Gastroesophageal sphincter (tissue), 4 donors: Measurements from ENCODE around the gene EVL. TPM values are rescaled to one million over a fixed set of nuclear protein-coding genes. Genes with fewer than 3 reads are reported as not detected.

Experiments used
- ATAC-seq: fragments of 150-250 bp; one replicate; pipeline ENCODE4 v1.9.1; 2016; ENCODE audit warnings: mild to moderate bottlenecking, moderate library complexity
- H3K27ac ChIP-seq, 4 donors: fragments of 200-600 bp; sonication (generic) in 3 of 4; 1 replicate in 3 of 4; 2 replicates in 1 of 4; pipeline ENCODE4 v1.5.1; 2016 to 2019
- H3K27me3 ChIP-seq: fragments of 200-600 bp; sonication (generic); one replicate; pipeline ENCODE4 v1.5.1; 2019
- H3K36me3 ChIP-seq, 2 donors: fragments of 200-600 bp; sonication (generic); one replicate each; pipeline ENCODE4 v1.5.1; 2019; ENCODE audit warnings: control low read depth in 1 of 2
- H3K4me1 ChIP-seq, 3 donors: fragments of 200-600 bp; sonication (generic); 1 replicate in 2 of 3; 2 replicates in 1 of 3; pipeline ENCODE4 v1.5.1; 2016 to 2019; ENCODE audit warnings: control low read depth in 2 of 3
- H3K4me3 ChIP-seq, 2 donors: fragments of 200-600 bp; sonication (generic); one replicate each; pipeline ENCODE4 v1.5.1; 2019; ENCODE audit warnings: mild to moderate bottlenecking in 1 of 2, moderate library complexity in 1 of 2
- H3K9me3 ChIP-seq, 3 donors: fragments of 200-600 bp; sonication (generic); one replicate each; pipeline ENCODE4 v1.5.1; 2017 to 2019; ENCODE audit warnings: control low read depth in 2 of 3
- EP300 ChIP-seq: sonication (generic); formaldehyde crosslinking; IDR thresholded peaks from one replicate; pipeline ENCODE4 v1.6.1; 2017; ENCODE audit warnings: antibody characterized with exemption, mild to moderate bottlenecking
- POLR2A ChIP-seq, 2 donors: fragments of 450-650 bp; IDR thresholded peaks; one replicate each; pipeline ENCODE4 v1.6.1; 2017; ENCODE audit warnings: antibody characterized with exemption in 2 of 2, mild to moderate bottlenecking in 2 of 2, moderate library complexity in 1 of 2
- POLR2AphosphoS5 ChIP-seq: sonication (generic); formaldehyde crosslinking; IDR thresholded peaks from one replicate; pipeline ENCODE4 v1.6.1; 2017; ENCODE audit warnings: antibody characterized with exemption
- WGBS, 2 donors: methylation state at CpG; one replicate each; pipeline ENCODE4 v1.1.5; 2018; ENCODE audit warnings: low coverage in 1 of 2; 5-methylcytosine and 5-hydroxymethylcytosine counted together
- total RNA-seq, 4 donors: library from RNA; depleted of rRNA; stranded (reverse); fragments of >200 nt; gene quantifications; one replicate each; pipeline ENCODE4 v1.1.0, GENCODE V29; 2016
- TF ChIP-seq, protein P1 (sequence below), 4 experiments: fragments of 200-600 bp in 2 of 4; fragments of 450-650 bp in 2 of 4; sonication (generic) in 1 of 4; IDR thresholded peaks; one replicate each; pipeline ENCODE4 v1.5.1; 2017 to 2019; ENCODE audit warnings: antibody characterized with exemption in 4 of 4, mild to moderate bottlenecking in 2 of 4, moderate library complexity in 2 of 4

The EVL gene
- total RNA-seq, 4 donors from 2014 or later, result 36.1 to 42.6 (median 38.5) TPM

DNA sequence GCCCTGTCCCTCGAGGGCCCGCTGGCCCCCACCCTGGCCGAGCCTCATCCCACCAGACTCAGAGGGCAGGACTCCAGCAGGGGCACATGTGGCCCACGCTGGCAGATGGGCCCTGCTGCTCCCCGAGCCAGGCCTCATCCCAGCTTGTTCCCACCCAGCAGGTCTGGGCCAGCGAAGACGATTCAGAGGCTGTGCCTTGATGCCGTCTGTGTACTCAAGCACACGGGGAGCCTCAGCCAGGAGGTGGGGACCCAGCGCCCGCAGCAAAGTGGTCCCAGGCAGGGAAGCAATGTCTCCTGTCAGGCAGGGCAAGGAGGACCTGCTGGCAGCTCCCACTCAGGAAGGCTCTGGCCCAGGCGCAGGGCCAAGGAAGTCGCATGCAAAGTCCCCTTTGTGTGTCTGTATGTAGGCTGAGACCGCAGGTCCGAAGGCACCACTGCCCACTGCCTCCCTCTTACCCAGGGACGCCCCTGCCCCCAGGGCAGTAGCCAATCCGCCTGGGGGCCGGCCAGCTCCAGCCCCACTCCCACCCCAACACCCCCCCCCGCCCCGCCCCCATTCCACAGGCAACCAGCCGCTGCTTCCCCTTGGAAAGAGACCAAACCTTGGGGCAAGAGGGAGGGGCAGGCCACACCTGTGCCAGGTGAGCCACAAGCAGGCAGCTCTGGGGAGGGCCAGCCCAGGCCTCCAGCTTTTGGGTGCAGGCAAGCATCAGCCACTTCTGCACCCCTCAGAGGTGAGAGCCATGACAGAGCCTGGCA is 84.8 kb downstream of the EVL start:
- Histone ChIP-seq H3K4me1 (peaks cover 0 to 6% (median 0%) of the 10 kb centered on the region in 3 donors), H3K36me3 (no peaks in the 10 kb centered on the region), H3K27me3 (peaks cover 54% of the 10 kb centered on the region), H3K27ac (no peak overlapping the region), H3K4me3 (no peak overlapping the region), H3K9me3 (peaks cover 0 to 9% (median 0%) of the 10 kb centered on the region in 3 donors)
- ATAC-seq, result no peak
- no CpG with 5 or more reads among the region's 21 CpGs for WGBS, 2 donors
- TF ChIP-seq EP300 (no peak), POLR2AphosphoS5 (no peak), POLR2A (IDR thresholded peaks at IDR 0.05) (no peak)
- TF ChIP-seq, protein P1, sequence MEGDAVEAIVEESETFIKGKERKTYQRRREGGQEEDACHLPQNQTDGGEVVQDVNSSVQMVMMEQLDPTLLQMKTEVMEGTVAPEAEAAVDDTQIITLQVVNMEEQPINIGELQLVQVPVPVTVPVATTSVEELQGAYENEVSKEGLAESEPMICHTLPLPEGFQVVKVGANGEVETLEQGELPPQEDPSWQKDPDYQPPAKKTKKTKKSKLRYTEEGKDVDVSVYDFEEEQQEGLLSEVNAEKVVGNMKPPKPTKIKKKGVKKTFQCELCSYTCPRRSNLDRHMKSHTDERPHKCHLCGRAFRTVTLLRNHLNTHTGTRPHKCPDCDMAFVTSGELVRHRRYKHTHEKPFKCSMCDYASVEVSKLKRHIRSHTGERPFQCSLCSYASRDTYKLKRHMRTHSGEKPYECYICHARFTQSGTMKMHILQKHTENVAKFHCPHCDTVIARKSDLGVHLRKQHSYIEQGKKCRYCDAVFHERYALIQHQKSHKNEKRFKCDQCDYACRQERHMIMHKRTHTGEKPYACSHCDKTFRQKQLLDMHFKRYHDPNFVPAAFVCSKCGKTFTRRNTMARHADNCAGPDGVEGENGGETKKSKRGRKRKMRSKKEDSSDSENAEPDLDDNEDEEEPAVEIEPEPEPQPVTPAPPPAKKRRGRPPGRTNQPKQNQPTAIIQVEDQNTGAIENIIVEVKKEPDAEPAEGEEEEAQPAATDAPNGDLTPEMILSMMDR (IDR thresholded peaks at IDR 0.05), result no peak

DNA sequence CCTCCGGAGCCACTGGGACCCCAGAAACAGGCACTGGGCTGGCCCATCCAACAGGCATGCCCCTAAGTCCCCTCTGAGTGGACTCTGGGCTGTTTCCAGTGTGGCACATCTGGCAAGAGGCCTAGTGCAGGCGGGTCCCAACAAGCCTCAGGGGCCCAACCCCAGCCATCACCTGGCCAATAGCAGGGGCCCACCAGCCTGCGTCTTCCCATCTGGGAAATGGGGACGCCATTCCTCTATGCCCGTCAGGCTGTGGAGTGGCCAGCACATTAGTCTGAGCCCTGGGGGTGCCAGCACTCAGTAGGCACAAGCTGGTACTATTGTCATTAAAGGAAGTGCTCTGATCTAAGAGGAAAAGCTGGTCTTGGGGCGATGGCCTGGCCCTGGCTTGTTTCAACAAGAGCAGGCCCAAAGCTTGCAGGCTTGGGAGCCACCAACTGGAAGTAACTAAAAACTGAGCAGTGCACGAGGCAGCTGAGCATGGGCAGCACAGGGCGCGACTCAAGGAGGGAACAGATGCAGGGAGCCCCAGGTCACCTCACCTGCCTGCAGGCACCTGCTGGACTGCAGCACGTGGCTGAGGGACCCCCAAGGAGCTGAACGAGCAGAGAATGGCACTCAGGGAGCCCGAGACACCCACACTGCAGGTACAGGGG is 85.8 kb downstream of the EVL start:
- no peaks in the 10 kb centered on the region for H3K4me1 ChIP-seq
- no peak for ATAC-seq
- peaks cover 64% of the 10 kb centered on the region for H3K27me3 ChIP-seq
- no peak overlapping the region for H3K4me3 ChIP-seq
- WGBS, 2 donors, result 59 to 100% methylated on average over 1 to 5 of the region's 12 CpGs
- TF ChIP-seq EP300 (no peak), POLR2AphosphoS5 (no peak), POLR2A (IDR thresholded peaks at IDR 0.05) (no peak)
- TF ChIP-seq, protein P1 (IDR thresholded peaks at IDR 0.05), result no peak
- H3K36me3 ChIP-seq, result no peaks in the 10 kb centered on the region
- H3K27ac ChIP-seq, result no peak overlapping the region
- H3K9me3 ChIP-seq, result peaks cover 0 to 14% (median 0%) of the 10 kb centered on the region in 3 donors

DNA sequence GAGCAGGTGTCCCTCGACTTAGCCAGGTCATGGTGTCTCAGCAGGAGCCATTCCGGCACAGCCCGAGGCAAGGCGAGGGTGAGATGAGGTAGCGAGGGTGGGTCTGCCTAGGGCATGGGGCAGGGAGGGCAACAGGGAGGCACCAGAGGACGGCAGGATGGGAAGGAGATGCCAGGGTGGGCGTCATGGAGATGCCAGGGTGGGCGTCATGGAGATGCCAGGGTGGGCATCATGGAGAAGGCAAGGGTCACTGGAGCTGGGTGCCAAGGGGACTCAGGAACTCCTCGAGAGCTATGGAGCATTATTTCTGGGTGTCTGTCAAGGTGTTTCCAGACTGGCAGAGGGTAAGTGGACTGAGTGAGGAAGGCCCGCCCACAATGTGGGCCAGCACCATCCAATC is 86.9 kb downstream of the EVL start:
- Histone ChIP-seq H3K36me3 (no peaks in the 10 kb centered on the region), H3K4me3 (no peak overlapping the region), H3K9me3 (peaks cover 0 to 14% (median 0%) of the 10 kb centered on the region in 3 donors), H3K4me1 (no peaks in the 10 kb centered on the region), H3K27me3 (peaks cover 74% of the 10 kb centered on the region), H3K27ac (no peak overlapping the region)
- ATAC-seq, result no peak
- WGBS, 2 donors, result 52 to 76% methylated on average over 5 to 8 of the region's 10 CpGs
- TF ChIP-seq POLR2A (IDR thresholded peaks at IDR 0.05) (no peak), POLR2AphosphoS5 (no peak), EP300 (no peak)
- TF ChIP-seq, protein P1 (IDR thresholded peaks at IDR 0.05), result no peak

DNA sequence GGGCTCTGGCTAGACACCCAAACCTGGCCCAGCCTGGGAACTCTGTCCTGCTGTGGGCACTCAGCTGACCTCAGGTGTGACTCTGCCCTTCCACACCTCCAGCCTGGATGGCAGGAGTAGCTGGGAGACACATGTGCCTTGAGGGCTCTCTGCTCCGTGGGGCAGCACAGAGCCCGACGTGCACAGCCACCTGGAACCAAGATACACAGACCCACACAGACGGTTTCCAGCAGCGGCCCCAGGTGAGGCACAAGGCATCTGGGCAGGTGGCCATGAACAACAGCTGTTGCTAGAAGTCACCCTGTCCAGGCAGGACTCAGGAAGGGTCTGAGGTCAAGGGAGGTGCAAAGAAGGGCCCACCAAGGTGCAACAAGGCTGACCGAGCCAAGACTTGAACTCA is 88.3 kb downstream of the EVL start:
- peaks cover 0 to 2% (median 0%) of the 10 kb centered on the region in 3 donors for H3K4me1 ChIP-seq
- H3K9me3 ChIP-seq, result peaks cover 0 to 14% (median 0%) of the 10 kb centered on the region in 3 donors
- H3K4me3 ChIP-seq, result no peak overlapping the region
- no peak overlapping the region for H3K27ac ChIP-seq
- 88% methylated on average over 1 of the region's 6 CpGs; no CpG with 5 or more reads in 1 of the 2 donors for WGBS, 2 donors
- ATAC-seq, result no peak
- peaks cover 89% of the 10 kb centered on the region for H3K27me3 ChIP-seq
- H3K36me3 ChIP-seq, result no peaks in the 10 kb centered on the region
- TF ChIP-seq, protein P1 (IDR thresholded peaks at IDR 0.05), result no peak
- TF ChIP-seq EP300, result no peak
- TF ChIP-seq POLR2AphosphoS5, result no peak
- TF ChIP-seq POLR2A (IDR thresholded peaks at IDR 0.05), result no peak
